IMR-90 (cell line): Measurements from ENCODE around the gene C20orf202. TPM values are rescaled to one million over a fixed set of nuclear protein-coding genes. Genes with fewer than 3 reads are reported as not detected.

Source experiments
- ATAC-seq: fragments of 200-7000 bp; cut with Tn5 transposase; 2 replicates; pipeline ENCODE4 v1.9.1; 2020; ENCODE audit warnings: low read depth, mild to moderate bottlenecking, moderate library complexity
- BruUV-seq: library from RNA; stranded (reverse); fragments of 400-500 nt; replicated peaks from 2 replicates; lab custom pipeline; 2021; lab: Mats Ljungman, UMichigan
- CTCF ChIA-PET: fragments of 300-600 bp; formaldehyde crosslinking; extraction: SDS; loops from one replicate; lab custom pipeline; 2021; ENCODE audit warnings: antibody characterized with exemption; lab: Yijun Ruan, JAX
- POLR2A ChIA-PET: fragments of 300-600 bp; sonication (Branson Sonifier 250); formaldehyde crosslinking; loops from one replicate; lab custom pipeline; 2022; ENCODE audit warnings: antibody characterized with exemption; ENCODE audit not compliant: unreplicated experiment; lab: Charles Lee
- DNase-seq: peaks from one replicate; pipeline ENCODE4 v3.0.0; 2013
- H2AFZ ChIP-seq: replicated peaks from 2 replicates; pipeline ENCODE3; 2013; ENCODE audit warnings: low read length, mild to moderate bottlenecking; ENCODE audit not compliant: poor library complexity
- H2AK5ac ChIP-seq: 2 replicates; pipeline ENCODE4 v1.6.1; 2013; ENCODE audit warnings: low read depth, low read length, inconsistent platforms
- H2AK9ac ChIP-seq: replicated peaks from 2 replicates; pipeline ENCODE3; 2013; ENCODE audit warnings: mild to moderate bottlenecking, low read depth, low read length, moderate library complexity; ENCODE audit not compliant: poor library complexity
- H2BK120ac ChIP-seq: 2 replicates; pipeline ENCODE4 v1.6.1; 2013; ENCODE audit warnings: low read depth, low read length, inconsistent platforms
- H2BK15ac ChIP-seq: 3 replicates; pipeline ENCODE4 v1.6.1; 2013; ENCODE audit warnings: low read depth, low read length, inconsistent platforms
- H2BK20ac ChIP-seq: 2 replicates; pipeline ENCODE4 v1.6.1; 2013; ENCODE audit warnings: low read depth, mild to moderate bottlenecking, inconsistent platforms, low read length, moderate library complexity
- H2BK5ac ChIP-seq: 2 replicates; pipeline ENCODE4 v1.6.1; 2013; ENCODE audit warnings: mild to moderate bottlenecking, low read depth, low read length, inconsistent platforms; ENCODE audit not compliant: poor library complexity, severe bottlenecking
- H3K14ac ChIP-seq: replicated peaks from 2 replicates; pipeline ENCODE4 v1.6.1; 2013; ENCODE audit warnings: low read depth, low read length, inconsistent platforms
- H3K18ac ChIP-seq: 2 replicates; pipeline ENCODE4 v1.6.1; 2013; ENCODE audit warnings: low read depth, low read length, control low read depth
- H3K23ac ChIP-seq: 2 replicates; pipeline ENCODE4 v1.6.1; 2013; ENCODE audit warnings: low read depth, low read length, inconsistent platforms
- H3K27ac ChIP-seq: 2 replicates; pipeline ENCODE4 v1.5.1; 2013; ENCODE audit warnings: mild to moderate bottlenecking, control low read depth, low read length; ENCODE audit not compliant: insufficient read depth
- H3K27me3 ChIP-seq: 2 replicates; pipeline ENCODE4 v1.6.1; 2013; ENCODE audit warnings: low read length; ENCODE audit not compliant: control insufficient read depth, insufficient read depth
- H3K36me3 ChIP-seq: 2 replicates; pipeline ENCODE4 v1.6.1; 2013; ENCODE audit warnings: low read length, mixed read lengths; ENCODE audit not compliant: control insufficient read depth, insufficient read depth
- H3K4ac ChIP-seq: 2 replicates; pipeline ENCODE4 v1.6.1; 2013; ENCODE audit warnings: low read depth, low read length, inconsistent platforms
- H3K4me1 ChIP-seq: 2 replicates; pipeline ENCODE4 v1.6.1; 2013; ENCODE audit warnings: low read length, mixed read lengths; ENCODE audit not compliant: control insufficient read depth, insufficient read depth
- H3K4me2 ChIP-seq: 2 replicates; pipeline ENCODE4 v1.6.1; 2013; ENCODE audit warnings: low read depth, mild to moderate bottlenecking, control low read depth, low read length, moderate library complexity
- H3K4me3 ChIP-seq: 2 replicates; pipeline ENCODE4 v1.5.1; 2013; ENCODE audit warnings: low read depth, mild to moderate bottlenecking, control low read depth, low read length, moderate library complexity; ENCODE audit not compliant: insufficient read depth
- H3K56ac ChIP-seq: 2 replicates; pipeline ENCODE4 v1.6.1; 2013; ENCODE audit warnings: low read length, inconsistent platforms; ENCODE audit not compliant: insufficient read depth; ENCODE audit errors: extremely low read depth
- H3K79me1 ChIP-seq, 2 experiments: 2 replicates each; pipeline ENCODE4 v1.6.1; 2013; ENCODE audit warnings: low read length in 2 of 2, inconsistent platforms in 1 of 2, low read depth in 1 of 2
- H3K9ac ChIP-seq: 2 replicates; pipeline ENCODE4 v1.6.1; 2013; ENCODE audit warnings: low read depth, low read length, control low read depth
- H3K9me1 ChIP-seq: 2 replicates; pipeline ENCODE4 v1.6.1; 2013; ENCODE audit warnings: low read length, inconsistent platforms; ENCODE audit not compliant: insufficient read depth
- H3K9me3 ChIP-seq: 2 replicates; pipeline ENCODE4 v1.6.1; 2013; ENCODE audit warnings: low read length; ENCODE audit not compliant: control insufficient read depth, insufficient read depth
- H4K20me1 ChIP-seq: 2 replicates; pipeline ENCODE4 v1.6.1; 2013; ENCODE audit warnings: low read length, inconsistent platforms; ENCODE audit not compliant: insufficient read depth
- H4K5ac ChIP-seq: 2 replicates; pipeline ENCODE4 v1.6.1; 2013; ENCODE audit warnings: mild to moderate bottlenecking, low read depth, low read length, control low read depth
- H4K8ac ChIP-seq, 2 experiments: 2 replicates each; pipeline ENCODE4 v1.6.1; 2013; ENCODE audit warnings: low read depth in 2 of 2, low read length in 2 of 2, control low read depth in 1 of 2, inconsistent platforms in 1 of 2
- H4K91ac ChIP-seq: 2 replicates; pipeline ENCODE4 v1.6.1; 2013; ENCODE audit warnings: low read depth, low read length, inconsistent platforms; ENCODE audit not compliant: insufficient read depth
- BHLHE40 ChIP-seq: fragments of 150-350 bp; IDR thresholded peaks from 2 replicates; pipeline ENCODE4 v1.6.1; 2016; ENCODE audit warnings: mild to moderate bottlenecking, low read depth, low read length
- CEBPB ChIP-seq: IDR thresholded peaks from 2 replicates; pipeline ENCODE4 v1.6.1; 2012; ENCODE audit warnings: low read depth, low read length, improper control_type of control experiment
- CHD1 ChIP-seq: IDR thresholded peaks from 2 replicates; pipeline ENCODE4 v1.6.1; 2012; ENCODE audit warnings: low read depth, low read length, improper control_type of control experiment
- CTCF ChIP-seq: conservative IDR thresholded peaks from 2 replicates; pipeline ENCODE4 v1.5.1; 2012; ENCODE audit warnings: mild to moderate bottlenecking, low read depth, low read length, improper control_type of control experiment
- MAFK ChIP-seq: IDR thresholded peaks from 2 replicates; pipeline ENCODE4 v1.6.1; 2012; ENCODE audit warnings: low read depth, low read length, improper control_type of control experiment
- MAZ ChIP-seq: IDR thresholded peaks from 2 replicates; pipeline ENCODE4 v1.6.1; 2012; ENCODE audit warnings: low read depth, mild to moderate bottlenecking, low read length, improper control_type of control experiment, moderate library complexity, borderline replicate concordance
- NFE2L2 ChIP-seq: fragments of 150-350 bp; IDR thresholded peaks from 2 replicates; pipeline ENCODE4 v1.6.1; 2016; ENCODE audit warnings: low read depth, mild to moderate bottlenecking, low read length
- POLR2A ChIP-seq: IDR thresholded peaks from 2 replicates; pipeline ENCODE4 v1.6.1; 2012; ENCODE audit warnings: mild to moderate bottlenecking, low read depth, low read length
- RAD21 ChIP-seq: IDR thresholded peaks from 2 replicates; pipeline ENCODE4 v1.6.1; 2012; ENCODE audit warnings: low read length, improper control_type of control experiment
- RFX5 ChIP-seq: IDR thresholded peaks from 2 replicates; pipeline ENCODE4 v1.8.0; 2012; ENCODE audit warnings: low read depth, mild to moderate bottlenecking, low read length, moderate library complexity
- SMC3 ChIP-seq: fragments of 150-350 bp; IDR thresholded peaks from 2 replicates; pipeline ENCODE4 v1.6.1; 2016; ENCODE audit warnings: low read depth, mild to moderate bottlenecking, antibody characterized with exemption, low read length, moderate library complexity
- WGBS, 2 experiments: methylation state at CpG; one replicate each; pipeline versions ENCODE4 v1.1.5 to v1.1.7; 2013; ENCODE audit warnings: missing lambda C conversion rate in 2 of 2; ENCODE audit not compliant: insufficient read length in 1 of 2; ENCODE audit errors: extremely low coverage in 2 of 2; 5-methylcytosine and 5-hydroxymethylcytosine counted together
- dilution Hi-C: fragments of 300-500 bp; cut with HindIII; formaldehyde crosslinking; loops from one replicate; pipeline ENCODE4 v1.14.3; 2018; ENCODE audit warnings: low sequenced_read_pairs; ENCODE audit not compliant: unreplicated experiment
- in situ Hi-C: fragments of 300-500 bp; cut with MboI; formaldehyde crosslinking; loops from 3 replicates; pipeline ENCODE4 v1.14.3; 2019; ENCODE audit warnings: low sequenced_read_pairs, inconsistent platforms, mixed read lengths
- intact Hi-C: fragments of 100-400 bp; cut with micrococcal nuclease; formaldehyde crosslinking; loops from 2 replicates; pipeline ENCODE4 v1.10.0; 2022
- polyA plus RNA-seq, 3 experiments: library from polyadenylated mRNA; depleted of rRNA; stranded (reverse); fragments of >200 nt; gene quantifications; 2 replicates each; pipeline ENCODE4 v1.2.3, GENCODE V29; 2012; ENCODE audit warnings: low replicate concordance in 1 of 3
- total RNA-seq: library from RNA; depleted of rRNA; stranded (reverse); fragments of >200 nt; gene quantifications from 2 replicates; pipeline ENCODE4 v1.2.3, GENCODE V29; 2012
- TF ChIP-seq, protein P1 (sequence below): fragments of 150-350 bp; IDR thresholded peaks from 2 replicates; pipeline ENCODE4 v1.6.1; 2017; ENCODE audit warnings: mild to moderate bottlenecking, antibody characterized with exemption, low read length, low read depth
- TF ChIP-seq, protein P2 (sequence below): fragments of 150-350 bp; IDR thresholded peaks from 2 replicates; pipeline ENCODE4 v1.6.1; 2016; ENCODE audit warnings: low read depth, mild to moderate bottlenecking, low read length, moderate library complexity, borderline replicate concordance

C20orf202 gene
- total and polyA plus RNA-seq, 2 of the 4 experiments (the other 2 are of a cell fraction), result not detected

DNA sequence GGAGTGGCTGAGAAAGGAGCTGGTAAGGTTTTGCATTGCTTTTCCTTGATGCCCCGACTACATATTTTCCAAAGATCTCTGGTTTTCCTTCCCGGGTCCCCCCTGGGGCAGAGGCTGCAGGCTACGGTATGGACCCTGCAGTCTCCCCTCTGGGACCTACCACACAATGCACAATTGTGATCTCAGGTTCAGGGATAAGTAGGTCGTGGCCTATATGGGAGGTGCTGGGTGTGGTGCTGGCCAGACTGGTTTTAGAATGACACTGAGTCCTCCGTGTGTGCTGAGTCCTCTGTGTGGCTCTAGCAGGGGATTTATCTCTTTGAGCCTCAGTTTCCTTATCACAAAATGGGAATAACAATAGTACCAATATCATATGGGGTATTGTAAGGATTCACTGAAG lies 376 bp downstream of the C20orf202 start:
- intact Hi-C loops (no loop called here), in situ Hi-C loops (no loop called here), dilution Hi-C loops (no loop called here)
- no peak overlapping the region for H3K27ac ChIP-seq
- H3K4me1 ChIP-seq, result no peaks in the 10 kb centered on the region
- no peak overlapping the region for H3K4me2 ChIP-seq
- 0 out of 2 replicates have a peak, but pooled peaks cover 3% of the 10 kb centered on the region for H3K9me1 ChIP-seq
- H2BK20ac ChIP-seq, result no peak overlapping the region
- no TSS peak for BruUV-seq
- no peak overlapping the region for H2BK120ac ChIP-seq
- H2BK15ac ChIP-seq, result no peak overlapping the region
- H3K4ac ChIP-seq, result no peak overlapping the region
- no peak for TF ChIP-seq RAD21
- TF ChIP-seq SMC3, result no peak
- no peak for TF ChIP-seq CHD1
- no peak for TF ChIP-seq CTCF
- no peak for TF ChIP-seq MAFK
- no peak for TF ChIP-seq MAZ
- TF ChIP-seq, protein P1, sequence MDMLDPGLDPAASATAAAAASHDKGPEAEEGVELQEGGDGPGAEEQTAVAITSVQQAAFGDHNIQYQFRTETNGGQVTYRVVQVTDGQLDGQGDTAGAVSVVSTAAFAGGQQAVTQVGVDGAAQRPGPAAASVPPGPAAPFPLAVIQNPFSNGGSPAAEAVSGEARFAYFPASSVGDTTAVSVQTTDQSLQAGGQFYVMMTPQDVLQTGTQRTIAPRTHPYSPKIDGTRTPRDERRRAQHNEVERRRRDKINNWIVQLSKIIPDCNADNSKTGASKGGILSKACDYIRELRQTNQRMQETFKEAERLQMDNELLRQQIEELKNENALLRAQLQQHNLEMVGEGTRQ, result no peak
- TF ChIP-seq, protein P2, sequence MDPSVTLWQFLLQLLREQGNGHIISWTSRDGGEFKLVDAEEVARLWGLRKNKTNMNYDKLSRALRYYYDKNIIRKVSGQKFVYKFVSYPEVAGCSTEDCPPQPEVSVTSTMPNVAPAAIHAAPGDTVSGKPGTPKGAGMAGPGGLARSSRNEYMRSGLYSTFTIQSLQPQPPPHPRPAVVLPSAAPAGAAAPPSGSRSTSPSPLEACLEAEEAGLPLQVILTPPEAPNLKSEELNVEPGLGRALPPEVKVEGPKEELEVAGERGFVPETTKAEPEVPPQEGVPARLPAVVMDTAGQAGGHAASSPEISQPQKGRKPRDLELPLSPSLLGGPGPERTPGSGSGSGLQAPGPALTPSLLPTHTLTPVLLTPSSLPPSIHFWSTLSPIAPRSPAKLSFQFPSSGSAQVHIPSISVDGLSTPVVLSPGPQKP, result no peak
- TF ChIP-seq RFX5, result no peak
- TF ChIP-seq NFE2L2, result no peak
- TF ChIP-seq BHLHE40, result no peak
- no peak for TF ChIP-seq POLR2A
- no peak for TF ChIP-seq CEBPB
- H4K20me1 ChIP-seq, result no peaks in the 10 kb centered on the region
- no peak overlapping the region for H3K14ac ChIP-seq
- H3K9ac ChIP-seq, result no peak overlapping the region
- no peak overlapping the region for H4K91ac ChIP-seq
- no peak overlapping the region for H4K5ac ChIP-seq
- DNase-seq, result no peak
- no peak overlapping the region for H2AFZ ChIP-seq
- no peak overlapping the region for H2AK9ac ChIP-seq
- ChIA-PET POLR2A (no interaction called here), CTCF (interaction anchor here (0.7 kb wide), 1 partner anchor 44 kb away, joined by 5 read pairs; no protein-coding TSS in a partner anchor)
- peaks cover 57% of the 10 kb centered on the region for H3K27me3 ChIP-seq
- no peak overlapping the region for H2BK5ac ChIP-seq
- no CpG with 5 or more reads among the region's 5 CpGs for WGBS, 2 experiments
- H3K4me3 ChIP-seq, result no peak overlapping the region
- H3K23ac ChIP-seq, result no peak overlapping the region
- H4K8ac ChIP-seq, result no peak overlapping the region
- H3K79me1 ChIP-seq, result no peaks in the 10 kb centered on the region
- no peak overlapping the region for H2AK5ac ChIP-seq
- ATAC-seq, result no peak
- H3K36me3 ChIP-seq, result no peaks in the 10 kb centered on the region
- H3K18ac ChIP-seq, result no peak overlapping the region
- 0 out of 2 replicates have a peak, but pooled peaks cover 2% of the 10 kb centered on the region for H3K9me3 ChIP-seq
- H3K56ac ChIP-seq, result no peak overlapping the region
